Gastroesophageal sphincter (tissue), 4 donors: ENCODE measurements around the gene DDIT3. TPM values are rescaled to one million over a fixed set of nuclear protein-coding genes. Genes with fewer than 3 reads are reported as not detected.

Experiments
- ATAC-seq: fragments of 150-250 bp; one replicate; pipeline ENCODE4 v1.9.1; 2016; ENCODE audit warnings: mild to moderate bottlenecking, moderate library complexity
- H3K27ac ChIP-seq, 4 donors: fragments of 200-600 bp; sonication (generic) in 3 of 4; 1 replicate in 3 of 4; 2 replicates in 1 of 4; pipeline ENCODE4 v1.5.1; 2016 to 2019
- H3K27me3 ChIP-seq: fragments of 200-600 bp; sonication (generic); one replicate; pipeline ENCODE4 v1.5.1; 2019
- H3K36me3 ChIP-seq, 2 donors: fragments of 200-600 bp; sonication (generic); one replicate each; pipeline ENCODE4 v1.5.1; 2019; ENCODE audit warnings: control low read depth in 1 of 2
- H3K4me1 ChIP-seq, 3 donors: fragments of 200-600 bp; sonication (generic); 1 replicate in 2 of 3; 2 replicates in 1 of 3; pipeline ENCODE4 v1.5.1; 2016 to 2019; ENCODE audit warnings: control low read depth in 2 of 3
- H3K4me3 ChIP-seq, 2 donors: fragments of 200-600 bp; sonication (generic); one replicate each; pipeline ENCODE4 v1.5.1; 2019; ENCODE audit warnings: mild to moderate bottlenecking in 1 of 2, moderate library complexity in 1 of 2
- H3K9me3 ChIP-seq, 3 donors: fragments of 200-600 bp; sonication (generic); one replicate each; pipeline ENCODE4 v1.5.1; 2017 to 2019; ENCODE audit warnings: control low read depth in 2 of 3
- EP300 ChIP-seq: sonication (generic); formaldehyde crosslinking; IDR thresholded peaks from one replicate; pipeline ENCODE4 v1.6.1; 2017; ENCODE audit warnings: antibody characterized with exemption, mild to moderate bottlenecking
- POLR2A ChIP-seq, 2 donors: fragments of 450-650 bp; IDR thresholded peaks; one replicate each; pipeline ENCODE4 v1.6.1; 2017; ENCODE audit warnings: antibody characterized with exemption in 2 of 2, mild to moderate bottlenecking in 2 of 2, moderate library complexity in 1 of 2
- POLR2AphosphoS5 ChIP-seq: sonication (generic); formaldehyde crosslinking; IDR thresholded peaks from one replicate; pipeline ENCODE4 v1.6.1; 2017; ENCODE audit warnings: antibody characterized with exemption
- WGBS, 2 donors: methylation state at CpG; one replicate each; pipeline ENCODE4 v1.1.5; 2018; ENCODE audit warnings: low coverage in 1 of 2; 5-methylcytosine and 5-hydroxymethylcytosine counted together
- total RNA-seq, 4 donors: library from RNA; depleted of rRNA; stranded (reverse); fragments of >200 nt; gene quantifications; one replicate each; pipeline ENCODE4 v1.1.0, GENCODE V29; 2016
- TF ChIP-seq, protein P1 (sequence below), 4 experiments: fragments of 200-600 bp in 2 of 4; fragments of 450-650 bp in 2 of 4; sonication (generic) in 1 of 4; IDR thresholded peaks; one replicate each; pipeline ENCODE4 v1.5.1; 2017 to 2019; ENCODE audit warnings: antibody characterized with exemption in 4 of 4, mild to moderate bottlenecking in 2 of 4, moderate library complexity in 2 of 4

DDIT3 gene
- total RNA-seq, 4 donors from 2014 or later, result 17.7 to 41.2 (median 36.5) TPM

DNA sequence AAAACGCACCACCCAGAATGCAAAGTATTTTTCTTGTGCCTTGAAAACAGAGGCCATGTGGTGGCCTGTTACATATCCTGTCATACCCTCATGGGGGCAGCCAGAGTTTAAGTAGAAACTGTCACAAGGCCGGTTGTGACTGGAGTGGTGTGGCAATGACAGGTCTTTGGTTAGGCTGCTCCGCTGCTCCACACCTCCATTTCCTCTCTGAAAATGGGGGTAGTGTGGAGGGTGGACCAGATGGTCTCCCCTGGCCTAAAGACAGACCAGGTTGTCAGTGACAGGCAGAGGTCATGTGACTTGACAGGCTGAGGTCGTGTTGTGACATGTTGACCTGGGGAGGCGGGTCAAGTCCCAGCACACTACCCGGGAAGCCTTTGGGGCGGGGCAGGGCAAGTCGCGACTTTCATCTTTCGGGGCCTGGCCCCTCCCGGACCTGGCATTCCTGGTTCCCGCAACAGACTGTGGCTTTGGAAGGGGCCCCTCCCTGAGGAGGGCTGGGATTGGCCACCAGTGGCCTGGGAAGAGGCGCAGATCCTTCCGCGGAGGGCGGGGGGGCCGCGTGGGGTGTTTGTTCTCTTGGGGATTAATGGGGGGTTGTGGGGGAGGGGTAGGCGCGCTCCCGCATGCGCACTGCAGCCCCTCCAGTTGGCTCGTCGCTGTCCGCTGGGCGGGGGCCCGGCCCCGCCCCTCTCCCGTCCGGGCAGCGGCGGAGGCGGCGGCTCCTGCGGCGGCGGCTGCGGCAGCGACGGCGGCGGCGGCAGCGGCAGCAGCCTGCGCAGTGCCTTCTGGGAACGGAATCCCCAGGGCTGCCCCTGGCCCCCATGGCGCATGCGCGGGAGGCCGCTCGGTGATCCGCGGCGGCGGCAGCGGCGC lies 1.9 kb upstream of the DDIT3 start, which contains the start of gene MBD6:
Gene MBD6, plus strand, starts transcription at position 814 of the 876 bp plus-strand sequence. CDS start 1,480 bp downstream, outside the sequence.
- TF ChIP-seq EP300 (no peak), POLR2AphosphoS5 (peak; percentile 81), POLR2A (IDR thresholded peaks at IDR 0.05) (peak; percentile 24 to 35)
- TF ChIP-seq, protein P1, sequence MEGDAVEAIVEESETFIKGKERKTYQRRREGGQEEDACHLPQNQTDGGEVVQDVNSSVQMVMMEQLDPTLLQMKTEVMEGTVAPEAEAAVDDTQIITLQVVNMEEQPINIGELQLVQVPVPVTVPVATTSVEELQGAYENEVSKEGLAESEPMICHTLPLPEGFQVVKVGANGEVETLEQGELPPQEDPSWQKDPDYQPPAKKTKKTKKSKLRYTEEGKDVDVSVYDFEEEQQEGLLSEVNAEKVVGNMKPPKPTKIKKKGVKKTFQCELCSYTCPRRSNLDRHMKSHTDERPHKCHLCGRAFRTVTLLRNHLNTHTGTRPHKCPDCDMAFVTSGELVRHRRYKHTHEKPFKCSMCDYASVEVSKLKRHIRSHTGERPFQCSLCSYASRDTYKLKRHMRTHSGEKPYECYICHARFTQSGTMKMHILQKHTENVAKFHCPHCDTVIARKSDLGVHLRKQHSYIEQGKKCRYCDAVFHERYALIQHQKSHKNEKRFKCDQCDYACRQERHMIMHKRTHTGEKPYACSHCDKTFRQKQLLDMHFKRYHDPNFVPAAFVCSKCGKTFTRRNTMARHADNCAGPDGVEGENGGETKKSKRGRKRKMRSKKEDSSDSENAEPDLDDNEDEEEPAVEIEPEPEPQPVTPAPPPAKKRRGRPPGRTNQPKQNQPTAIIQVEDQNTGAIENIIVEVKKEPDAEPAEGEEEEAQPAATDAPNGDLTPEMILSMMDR (IDR thresholded peaks at IDR 0.05), result no peak
- Histone ChIP-seq H3K36me3 (peaks cover 0 to 38% of the 10 kb centered on the region in 2 donors), H3K4me3 (peak within 1 kb of the TSS; percentile 79 to 92), H3K4me1 (peaks cover 5 to 78% (median 53%) of the 10 kb centered on the region in 3 donors), H3K9me3 (no peaks in the 10 kb centered on the region), H3K27me3 (no peaks in the 10 kb centered on the region), H3K27ac (peak within 1 kb of the TSS; percentile 97 to 99 (median 98))
- ATAC-seq, result peak; percentile 76
- 0 to 25% methylated on average over 2 of the region's 57 CpGs for whole genome bisulfite sequencing, 2 donors

DNA sequence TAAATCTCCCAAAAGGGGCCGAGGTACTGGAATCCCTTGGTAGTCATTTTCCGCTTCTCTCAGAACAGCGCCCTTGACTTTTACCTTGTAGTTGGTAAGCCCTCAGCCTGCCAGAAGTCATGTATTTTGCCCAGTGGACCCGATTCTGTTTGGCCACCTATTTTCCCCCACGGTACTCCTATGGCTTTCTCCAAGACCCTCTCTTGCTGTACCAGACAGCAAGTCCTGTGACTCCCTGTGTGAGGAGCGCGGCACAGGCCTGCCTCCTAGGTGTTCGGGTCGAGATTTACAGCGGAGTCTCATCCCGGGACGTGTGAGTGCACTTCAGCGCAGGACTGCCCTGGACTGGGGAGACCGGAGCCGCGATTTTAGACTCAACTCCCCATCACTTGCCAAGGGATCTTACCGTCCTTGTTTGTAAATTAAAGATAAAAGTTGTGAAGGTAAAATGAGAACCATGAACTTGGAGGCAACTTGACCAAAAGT lies 1.3 kb upstream of the DDIT3 start:
- peak overlapping the region in 1 of 2 donors; percentile 79 for H3K4me3 ChIP-seq
- no peaks in the 10 kb centered on the region for H3K27me3 ChIP-seq
- WGBS, 2 donors, result 57 to 65% methylated on average over 4 to 5 of the region's 17 CpGs
- H3K36me3 ChIP-seq, result peaks cover 0 to 38% of the 10 kb centered on the region in 2 donors
- no peaks in the 10 kb centered on the region for H3K9me3 ChIP-seq
- TF ChIP-seq POLR2A (IDR thresholded peaks at IDR 0.05), result no peak
- TF ChIP-seq EP300, result no peak
- no peak for TF ChIP-seq POLR2AphosphoS5
- TF ChIP-seq, protein P1 (IDR thresholded peaks at IDR 0.05), result no peak
- no peak for ATAC-seq
- H3K4me1 ChIP-seq, result peaks cover 5 to 83% (median 54%) of the 10 kb centered on the region in 3 donors
- H3K27ac ChIP-seq, result peak overlapping the region; percentile 97 to 99 (median 98)

GRCh38 chr12:57519796-57520052 lies 590 bp downstream of the DDIT3 start:
- H3K36me3 ChIP-seq, result peaks cover 5 to 38% of the 10 kb centered on the region in 2 donors
- peaks cover 5 to 73% (median 47%) of the 10 kb centered on the region in 3 donors for H3K4me1 ChIP-seq
- no peaks in the 10 kb centered on the region for H3K9me3 ChIP-seq
- TF ChIP-seq, protein P1 (IDR thresholded peaks at IDR 0.05), result no peak
- no peak for TF ChIP-seq POLR2AphosphoS5
- no peak for TF ChIP-seq POLR2A (IDR thresholded peaks at IDR 0.05)
- no peak for TF ChIP-seq EP300
- peak overlapping the region; percentile 93 to 99 (median 98) for H3K27ac ChIP-seq
- 0% methylated on average over 7 of the region's 8 CpGs; no CpG with 5 or more reads in 1 of the 2 donors for WGBS, 2 donors
- no peaks in the 10 kb centered on the region for H3K27me3 ChIP-seq
- no peak for ATAC-seq
- H3K4me3 ChIP-seq, result peak overlapping the region; percentile 74 to 79

GRCh38 chr12:57518920-57519795 lies 1.2 kb downstream of the DDIT3 start:
- peaks cover 7 to 38% of the 10 kb centered on the region in 2 donors for H3K36me3 ChIP-seq
- H3K27me3 ChIP-seq, result no peaks in the 10 kb centered on the region
- peak overlapping the region; percentile 74 to 79 for H3K4me3 ChIP-seq
- WGBS, 2 donors, result 16 to 39% methylated on average over 3 to 7 of the region's 7 CpGs
- H3K4me1 ChIP-seq, result peaks cover 5 to 67% (median 42%) of the 10 kb centered on the region in 3 donors
- no peak for ATAC-seq
- TF ChIP-seq, protein P1 (IDR thresholded peaks at IDR 0.05), result no peak
- TF ChIP-seq POLR2AphosphoS5 (no peak), POLR2A (IDR thresholded peaks at IDR 0.05) (no peak), EP300 (no peak)
- H3K27ac ChIP-seq, result peak overlapping the region; percentile 93 to 99 (median 98)
- no peaks in the 10 kb centered on the region for H3K9me3 ChIP-seq
